SU-DHL-6 (cell line): ENCODE results near the gene CNOT4.
"Not testable (repeated sequence)": the region's sequence is repeated elsewhere in the genome, so short reads cannot be mapped to it uniquely, and the experiment has no call there.

Experiments used
- EZH2phosphoT487 ChIP-seq: fragments of 200-600 bp; sonication (generic), shearing (Covaris generic); conservative IDR thresholded peaks from 2 replicates; pipeline ENCODE4 v1.6.1; 2018; ENCODE audit warnings: mild to moderate bottlenecking, antibody characterized with exemption, low read length, moderate library complexity, mixed read lengths
- TF ChIP-seq, protein P1 (sequence below): fragments of 200-600 bp; sonication (generic); IDR thresholded peaks from one replicate; pipeline ENCODE4 v1.5.1; 2017; ENCODE audit warnings: antibody characterized with exemption, mild to moderate bottlenecking, low read length, moderate library complexity; ENCODE audit not compliant: insufficient read depth, poor library complexity, severe bottlenecking

DNA sequence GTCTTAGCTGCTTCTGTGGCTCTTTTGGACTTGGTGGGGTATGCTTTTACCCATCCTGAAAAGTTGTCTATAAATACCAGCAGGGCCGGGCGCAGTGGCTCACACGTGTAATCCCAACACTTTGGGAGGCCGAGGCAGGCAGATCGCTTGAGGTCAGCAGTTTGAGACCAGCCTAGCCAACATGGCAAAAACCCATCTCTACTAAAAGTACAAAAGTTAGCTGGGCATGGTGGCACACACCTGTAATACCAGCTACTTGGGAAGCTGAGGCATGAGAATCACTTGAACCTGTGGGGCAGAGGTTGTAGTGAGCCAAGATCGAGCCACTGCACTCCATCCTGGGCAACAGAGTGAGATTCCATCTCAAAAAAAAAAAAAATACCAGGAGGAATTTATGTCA lies 188.9 kb downstream of the CNOT4 start:
- TF ChIP-seq, protein P1, sequence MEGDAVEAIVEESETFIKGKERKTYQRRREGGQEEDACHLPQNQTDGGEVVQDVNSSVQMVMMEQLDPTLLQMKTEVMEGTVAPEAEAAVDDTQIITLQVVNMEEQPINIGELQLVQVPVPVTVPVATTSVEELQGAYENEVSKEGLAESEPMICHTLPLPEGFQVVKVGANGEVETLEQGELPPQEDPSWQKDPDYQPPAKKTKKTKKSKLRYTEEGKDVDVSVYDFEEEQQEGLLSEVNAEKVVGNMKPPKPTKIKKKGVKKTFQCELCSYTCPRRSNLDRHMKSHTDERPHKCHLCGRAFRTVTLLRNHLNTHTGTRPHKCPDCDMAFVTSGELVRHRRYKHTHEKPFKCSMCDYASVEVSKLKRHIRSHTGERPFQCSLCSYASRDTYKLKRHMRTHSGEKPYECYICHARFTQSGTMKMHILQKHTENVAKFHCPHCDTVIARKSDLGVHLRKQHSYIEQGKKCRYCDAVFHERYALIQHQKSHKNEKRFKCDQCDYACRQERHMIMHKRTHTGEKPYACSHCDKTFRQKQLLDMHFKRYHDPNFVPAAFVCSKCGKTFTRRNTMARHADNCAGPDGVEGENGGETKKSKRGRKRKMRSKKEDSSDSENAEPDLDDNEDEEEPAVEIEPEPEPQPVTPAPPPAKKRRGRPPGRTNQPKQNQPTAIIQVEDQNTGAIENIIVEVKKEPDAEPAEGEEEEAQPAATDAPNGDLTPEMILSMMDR: not testable (repeated sequence)
- TF ChIP-seq EZH2phosphoT487: not testable (repeated sequence)
